GM12878 (cell line): ENCODE measurements around the gene PROSER3. TPM values are rescaled to one million over a fixed set of nuclear protein-coding genes. Genes with fewer than 3 reads are reported as not detected.

Source experiments
- DPF2 ChIP-seq: fragments of 450-650 bp; IDR thresholded peaks from 2 replicates; pipeline ENCODE4 v1.6.1; 2017; ENCODE audit warnings: mild to moderate bottlenecking
- ELK1 ChIP-seq: IDR thresholded peaks from 2 replicates; pipeline ENCODE4 v1.6.1; 2012; ENCODE audit warnings: low read depth, low read length, improper control_type of control experiment
- HCFC1 ChIP-seq: fragments of 150-350 bp; IDR thresholded peaks from 2 replicates; pipeline ENCODE4 v1.6.1; 2014; ENCODE audit warnings: low read length
- IRF3 ChIP-seq: fragments of 450-650 bp; IDR thresholded peaks from 2 replicates; pipeline ENCODE4 v1.6.1; 2014; ENCODE audit warnings: mild to moderate bottlenecking
- JUND ChIP-seq: IDR thresholded peaks from 2 replicates; pipeline ENCODE4 v1.6.1; 2012; ENCODE audit warnings: low read depth, mild to moderate bottlenecking, low read length, improper control_type of control experiment, moderate library complexity
- MAX ChIP-seq: IDR thresholded peaks from 2 replicates; pipeline ENCODE4 v1.6.1; 2012; ENCODE audit warnings: low read depth, low read length, improper control_type of control experiment
- MLLT1 ChIP-seq: fragments of 450-650 bp; IDR thresholded peaks from 2 replicates; pipeline ENCODE4 v1.6.1; 2016; ENCODE audit warnings: mild to moderate bottlenecking
- MXI1 ChIP-seq: fragments of 150-350 bp; IDR thresholded peaks from 2 replicates; pipeline ENCODE4 v1.6.1; 2011; ENCODE audit warnings: low read depth, mild to moderate bottlenecking, inconsistent platforms, low read length, improper control_type of control experiment
- MYB ChIP-seq: fragments of 150-350 bp; IDR thresholded peaks from 2 replicates; pipeline ENCODE4 v1.6.1; 2014; ENCODE audit warnings: mild to moderate bottlenecking, low read depth, low read length, borderline replicate concordance
- NFYA ChIP-seq: IDR thresholded peaks from 2 replicates; pipeline ENCODE4 v1.6.1; 2011; ENCODE audit warnings: low read depth, mild to moderate bottlenecking, low read length, improper control_type of control experiment, borderline replicate concordance
- NKRF ChIP-seq: fragments of 450-650 bp; conservative IDR thresholded peaks from 2 replicates; pipeline ENCODE4 v1.6.1; 2017; ENCODE audit warnings: mild to moderate bottlenecking, moderate library complexity
- NR2F1 ChIP-seq: fragments of 450-650 bp; conservative IDR thresholded peaks from 2 replicates; pipeline ENCODE4 v1.6.1; 2017; ENCODE audit warnings: mild to moderate bottlenecking
- PAX5 ChIP-seq: IDR thresholded peaks from 2 replicates; pipeline ENCODE4 v1.6.1; 2011; ENCODE audit warnings: low read depth, low read length, borderline replicate concordance
- POLR2A ChIP-seq: IDR thresholded peaks from 2 replicates; pipeline ENCODE4 v1.6.1; 2011; ENCODE audit warnings: low read depth, mild to moderate bottlenecking, low read length
- POU2F2 ChIP-seq: IDR thresholded peaks from 3 replicates; pipeline ENCODE4 v1.6.1; 2011; ENCODE audit warnings: low read depth, mild to moderate bottlenecking, low read length, borderline replicate concordance
- RAD51 ChIP-seq: fragments of 450-650 bp; IDR thresholded peaks from 2 replicates; pipeline ENCODE4 v1.6.1; 2016; ENCODE audit warnings: moderate library complexity, mild to moderate bottlenecking, inconsistent platforms
- SIX5 ChIP-seq: IDR thresholded peaks from 2 replicates; pipeline ENCODE4 v1.6.1; 2011; ENCODE audit warnings: mild to moderate bottlenecking, low read depth, low read length, moderate library complexity; ENCODE audit not compliant: severe bottlenecking
- SMC3 ChIP-seq: IDR thresholded peaks from 2 replicates; pipeline ENCODE4 v1.6.1; 2011; ENCODE audit warnings: low read length, improper control_type of control experiment, borderline replicate concordance
- SREBF1 ChIP-seq: IDR thresholded peaks from 2 replicates; pipeline ENCODE4 v1.6.1; 2012; ENCODE audit warnings: mild to moderate bottlenecking, low read length
- TBL1XR1 ChIP-seq: IDR thresholded peaks from 2 replicates; pipeline ENCODE4 v1.6.1; 2012; ENCODE audit warnings: low read depth, low read length, improper control_type of control experiment
- WRNIP1 ChIP-seq: IDR thresholded peaks from 2 replicates; pipeline ENCODE4 v1.6.1; 2011; ENCODE audit warnings: low read depth, low read length, improper control_type of control experiment, borderline replicate concordance
- polyA plus RNA-seq, 11 experiments: library from polyadenylated mRNA; depleted of rRNA in 4 of 11; unstranded in 6 of 11; stranded (reverse) in 5 of 11; fragments of >200 nt; fragmentation: Nextera tagmentation in 4 of 11; fragmentation: Illumina TruSeq in 1 of 11; extraction: Ambion mirVana in 4 of 11; extraction: Trizol in 1 of 11; gene quantifications; 1 replicate in 1 of 11; 2 replicates in 10 of 11; pipeline versions ENCODE4 v1.2.1 to v1.2.3, GENCODE V29; 2011 to 2016; ENCODE audit warnings: inconsistent platforms in 2 of 11, missing spikeins in 2 of 11, low read depth in 1 of 11
- total RNA-seq, 4 experiments: library from RNA; depleted of rRNA in 3 of 4; stranded (reverse); fragments of >200 nt in 3 of 4; fragmentation: Illumina TruSeq in 1 of 4; extraction: Trizol in 1 of 4; gene quantifications; 2 replicates each; pipeline versions ENCODE4 v1.2.1 to v1.2.3, GENCODE V29; 2013 to 2021

The PROSER3 gene
- total and polyA plus RNA-seq, 10 of the 15 experiments (the other 5 are each of a cell fraction or from before 2014, with no cell fraction given): 0.85 to 25.1 (median 9.6) TPM

- TF ChIP-seq MAX (peak; percentile 81), SIX5 (peak; percentile 97), MLLT1 (no peak), POLR2A (peak; percentile 55), TBL1XR1 (peak; percentile 56; the same call in 1 of the 2 replicates), RAD51 (peak; percentile 72), JUND (0 out of 2 replicates have a peak, but pooled peaks have one; percentile 9), DPF2 (peak; percentile 98), SREBF1 (peak; percentile 88), ELK1 (peak; percentile 86), NKRF (peak; percentile 90), IRF3 (peak; percentile 89), SMC3 (no peak; the same call in 1 of the 2 replicates), NR2F1 (peak; percentile 74), HCFC1 (peak; percentile 98), NFYA (peak; percentile 74), POU2F2 (no peak), WRNIP1 (no peak), PAX5 (0 out of 2 replicates have a peak, but pooled peaks have one; percentile 13), MXI1 (peak; percentile 34; the same call in 1 of the 2 replicates), MYB (no peak)
These were observed 9.6 kb upstream of the PROSER3 start, which contains the start of gene LIN37 (continued) for GRCh38 chr19:35748106-35749020.
